ENCODE results near the gene LHX5. TPM values are rescaled to one million over a fixed set of nuclear protein-coding genes. Genes with fewer than 3 reads are reported as not detected.

Gene LHX5
- total and polyA plus RNA-seq, 4 donors: not detected

- Histone ChIP-seq H3K9me3 (ENCODE audit: control insufficient read depth in 4 of 4, low read length in 3 of 4) (no peaks in the 10 kb centered on the region), H3K27ac (ENCODE audit: low read depth in 1 of 2, low read length in 2 of 2) (no peak overlapping the region), H3K27me3 (ENCODE audit: control insufficient read depth in 4 of 4, insufficient read depth in 4 of 4, low read length in 3 of 4) (no peaks in the 10 kb centered on the region), H3K36me3 (ENCODE audit: control insufficient read depth in 4 of 4, insufficient read depth in 3 of 4, low read depth in 1 of 4, low read length in 3 of 4) (peaks cover 0 to 8% (median 1%) of the 10 kb centered on the region in 4 donors), H3K4me3 (ENCODE audit: low read depth in 1 of 3, low read length in 3 of 3) (no peak overlapping the region), H3K9ac (ENCODE audit: low read depth in 1 of 2, low read length in 2 of 2) (no peak overlapping the region), H3K4me1 (ENCODE audit: control insufficient read depth in 4 of 4, insufficient read depth in 4 of 4, low read length in 3 of 4) (no peaks in the 10 kb centered on the region)
- no peak for TF ChIP-seq REST (IDR thresholded peaks at IDR 0.05)
- TF ChIP-seq FOXA1 (IDR thresholded peaks at IDR 0.05): no peak
- TF ChIP-seq HNF4A (conservative IDR thresholded peaks at IDR 0.05): no peak
- TF ChIP-seq TAF1 (conservative IDR thresholded peaks at IDR 0.05): no peak
- no peak for TF ChIP-seq RAD21 (IDR thresholded peaks at IDR 0.05)
- TF ChIP-seq HNF4G (IDR thresholded peaks at IDR 0.05): no peak
- no peak for TF ChIP-seq ATF3 (IDR thresholded peaks at IDR 0.05)
- TF ChIP-seq ZBTB33 (IDR thresholded peaks at IDR 0.05): no peak
- no peak for TF ChIP-seq JUND (IDR thresholded peaks at IDR 0.05)
- TF ChIP-seq RXRA (IDR thresholded peaks at IDR 0.05): no peak
- no peak for TF ChIP-seq YY1 (IDR thresholded peaks at IDR 0.05)
- no peak for TF ChIP-seq NR2F2 (IDR thresholded peaks at IDR 0.05)
- TF ChIP-seq SP1 (IDR thresholded peaks at IDR 0.05): no peak
- 65% methylated on average over 14 of the region's 14 CpGs for WGBS
- no peak for DNase-seq (ENCODE audit: low spot score)
Measured at GRCh38 chr12:113440947-113441782, 30.5 kb downstream of the LHX5 start.

- no peak for DNase-seq (ENCODE audit: low spot score)
- H3K9ac ChIP-seq (ENCODE audit: low read depth in 1 of 2, low read length in 2 of 2): no peak overlapping the region
- peaks cover 0 to 8% (median 1%) of the 10 kb centered on the region in 4 donors for H3K36me3 ChIP-seq (ENCODE audit: control insufficient read depth in 4 of 4, insufficient read depth in 3 of 4, low read depth in 1 of 4, low read length in 3 of 4)
- H3K4me3 ChIP-seq (ENCODE audit: low read depth in 1 of 3, low read length in 3 of 3): no peak overlapping the region
- TF ChIP-seq CTCF (IDR thresholded peaks at IDR 0.05; ENCODE audit: low read depth, low read length, missing input control) (no peak), NR2F2 (IDR thresholded peaks at IDR 0.05) (no peak), RXRA (IDR thresholded peaks at IDR 0.05) (no peak), HNF4G (IDR thresholded peaks at IDR 0.05) (no peak), JUND (IDR thresholded peaks at IDR 0.05) (no peak), ATF3 (IDR thresholded peaks at IDR 0.05) (no peak), FOXA1 (IDR thresholded peaks at IDR 0.05) (no peak), YY1 (IDR thresholded peaks at IDR 0.05) (no peak), RAD21 (IDR thresholded peaks at IDR 0.05) (no peak)
- no peaks in the 10 kb centered on the region for H3K27me3 ChIP-seq (ENCODE audit: control insufficient read depth in 4 of 4, insufficient read depth in 4 of 4, low read length in 3 of 4)
- no peaks in the 10 kb centered on the region for H3K9me3 ChIP-seq (ENCODE audit: control insufficient read depth in 4 of 4, low read length in 3 of 4)
- H3K4me1 ChIP-seq (ENCODE audit: control insufficient read depth in 4 of 4, insufficient read depth in 4 of 4, low read length in 3 of 4): no peaks in the 10 kb centered on the region
- 76% methylated on average over 7 of the region's 7 CpGs for WGBS
- H3K27ac ChIP-seq (ENCODE audit: low read depth in 1 of 2, low read length in 2 of 2): no peak overlapping the region
Measured at GRCh38 chr12:113440336-113440735, 31.3 kb downstream of the LHX5 start.
